ENCODE data around the gene ASAP2.

The ASAP2 gene

DNA sequence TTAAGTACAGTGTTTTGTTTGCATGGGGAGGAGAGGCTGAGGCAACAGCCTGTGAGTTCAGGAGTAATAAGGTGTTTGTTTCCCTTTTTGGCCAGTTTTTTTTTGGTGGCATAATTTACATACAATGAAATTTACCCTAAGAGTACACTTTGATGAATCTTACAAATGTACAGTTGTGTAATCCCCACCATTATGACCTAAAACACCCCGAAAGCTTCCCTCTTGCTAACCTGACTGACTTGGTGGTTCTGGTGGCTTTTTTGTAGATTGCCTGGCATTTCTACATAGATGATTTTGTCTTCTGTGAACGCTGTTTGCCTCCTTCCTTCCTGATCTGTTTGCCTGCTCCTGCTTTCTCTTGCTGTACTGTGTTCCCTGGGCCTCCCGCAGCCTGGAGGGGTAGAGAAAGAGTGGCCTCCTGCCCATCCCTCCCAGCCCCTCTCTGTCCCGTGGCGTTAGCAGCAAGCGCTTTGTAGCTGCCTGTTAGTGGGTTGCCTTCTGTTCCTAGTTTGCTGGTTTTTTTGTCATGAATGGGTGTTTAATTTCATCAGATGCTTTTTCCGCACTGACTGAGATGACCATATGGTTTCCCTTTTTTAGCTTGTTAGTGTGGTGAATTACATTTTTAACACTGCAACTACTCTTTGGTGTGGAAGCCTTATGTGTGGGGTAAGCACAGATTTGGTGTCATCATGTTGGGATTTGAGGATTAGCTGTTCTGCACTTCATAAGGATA is 32.1 kb downstream of the ASAP2 start:
- Histone ChIP-seq H4K20me1 (ENCODE audit: insufficient read depth, low read length) (peaks cover 27% of the 10 kb centered on the region), H3K27ac (ENCODE audit: low read length) (no peak overlapping the region), H3K79me2 (ENCODE audit: insufficient read depth, low read length) (peaks cover 12% of the 10 kb centered on the region)

DNA sequence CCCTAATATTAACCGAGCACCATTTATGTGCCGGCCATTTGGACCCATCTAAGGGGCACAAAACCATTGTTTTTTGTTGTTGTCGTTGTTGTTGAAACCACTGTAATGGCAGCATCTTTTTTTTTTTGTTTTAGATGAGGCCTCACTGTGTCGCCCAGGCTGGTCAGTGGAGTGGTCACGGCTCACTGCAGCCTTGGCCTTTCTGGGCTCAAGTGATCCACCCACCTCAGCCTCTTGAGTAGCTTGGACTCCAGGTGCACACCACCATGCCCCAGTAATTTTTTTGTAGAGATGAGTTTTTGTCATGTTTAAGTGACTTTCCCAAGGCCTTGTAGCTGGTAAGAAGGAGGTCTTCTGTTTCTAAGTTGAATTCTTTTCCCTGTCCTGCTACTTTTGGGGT is 33.0 kb downstream of the ASAP2 start:
- Histone ChIP-seq H3K4me3 (ENCODE audit: low read depth in 1 of 2, low read length in 2 of 2) (no peak overlapping the region), H4K20me1 (ENCODE audit: insufficient read depth, low read length) (peaks cover 20% of the 10 kb centered on the region), H3K27ac (ENCODE audit: low read length) (no peak overlapping the region), H3K36me3 (ENCODE audit: insufficient read depth, low read length) (no peaks in the 10 kb centered on the region), H3K4me2 (ENCODE audit: insufficient read depth, low read length) (no peak overlapping the region), H3K4me1 (ENCODE audit: insufficient read depth, low read length) (no peaks in the 10 kb centered on the region), H2AFZ (ENCODE audit: low read depth, low read length) (no peak overlapping the region), H3K9me3 (ENCODE audit: insufficient read depth, low read length, severe bottlenecking) (no peaks in the 10 kb centered on the region), H3K27me3 (ENCODE audit: insufficient read depth, low read length, poor library complexity) (no peaks in the 10 kb centered on the region), H3K79me2 (ENCODE audit: insufficient read depth, low read length) (peaks cover 12% of the 10 kb centered on the region), H3K9ac (ENCODE audit: low read depth, low read length) (no peak overlapping the region)
- DNase-seq (no peak), ATAC-seq (ENCODE audit: insufficient read depth, low read depth) (no peak)
- TF ChIP-seq EZH2 (IDR thresholded peaks at IDR 0.05; ENCODE audit: borderline replicate concordance, low read depth, low read length, severe bottlenecking): no peak
- TF ChIP-seq, protein P1, sequence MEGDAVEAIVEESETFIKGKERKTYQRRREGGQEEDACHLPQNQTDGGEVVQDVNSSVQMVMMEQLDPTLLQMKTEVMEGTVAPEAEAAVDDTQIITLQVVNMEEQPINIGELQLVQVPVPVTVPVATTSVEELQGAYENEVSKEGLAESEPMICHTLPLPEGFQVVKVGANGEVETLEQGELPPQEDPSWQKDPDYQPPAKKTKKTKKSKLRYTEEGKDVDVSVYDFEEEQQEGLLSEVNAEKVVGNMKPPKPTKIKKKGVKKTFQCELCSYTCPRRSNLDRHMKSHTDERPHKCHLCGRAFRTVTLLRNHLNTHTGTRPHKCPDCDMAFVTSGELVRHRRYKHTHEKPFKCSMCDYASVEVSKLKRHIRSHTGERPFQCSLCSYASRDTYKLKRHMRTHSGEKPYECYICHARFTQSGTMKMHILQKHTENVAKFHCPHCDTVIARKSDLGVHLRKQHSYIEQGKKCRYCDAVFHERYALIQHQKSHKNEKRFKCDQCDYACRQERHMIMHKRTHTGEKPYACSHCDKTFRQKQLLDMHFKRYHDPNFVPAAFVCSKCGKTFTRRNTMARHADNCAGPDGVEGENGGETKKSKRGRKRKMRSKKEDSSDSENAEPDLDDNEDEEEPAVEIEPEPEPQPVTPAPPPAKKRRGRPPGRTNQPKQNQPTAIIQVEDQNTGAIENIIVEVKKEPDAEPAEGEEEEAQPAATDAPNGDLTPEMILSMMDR (IDR thresholded peaks at IDR 0.05; ENCODE audit: borderline replicate concordance, extremely low read depth, low read length, poor library complexity, severe bottlenecking): no peak

More for the DNA sequence above, 32.1 kb downstream of the ASAP2 start:
- H3K27me3 ChIP-seq (ENCODE audit: insufficient read depth, low read length, poor library complexity): no peaks in the 10 kb centered on the region
- H3K4me1 ChIP-seq (ENCODE audit: insufficient read depth, low read length): no peaks in the 10 kb centered on the region
- H3K4me2 ChIP-seq (ENCODE audit: insufficient read depth, low read length): no peak overlapping the region
- H3K36me3 ChIP-seq (ENCODE audit: insufficient read depth, low read length): no peaks in the 10 kb centered on the region
- H3K9me3 ChIP-seq (ENCODE audit: insufficient read depth, low read length, severe bottlenecking): no peaks in the 10 kb centered on the region
- TF ChIP-seq EZH2 (IDR thresholded peaks at IDR 0.05; ENCODE audit: borderline replicate concordance, low read depth, low read length, severe bottlenecking): no peak
- TF ChIP-seq, protein P1 (IDR thresholded peaks at IDR 0.05; ENCODE audit: borderline replicate concordance, extremely low read depth, low read length, poor library complexity, severe bottlenecking): no peak
- no peak overlapping the region for H2AFZ ChIP-seq (ENCODE audit: low read depth, low read length)
- DNase-seq (no peak), ATAC-seq (ENCODE audit: insufficient read depth, low read depth) (no peak)
- no peak overlapping the region for H3K4me3 ChIP-seq (ENCODE audit: low read depth in 1 of 2, low read length in 2 of 2)
- no peak overlapping the region for H3K9ac ChIP-seq (ENCODE audit: low read depth, low read length)

DNA sequence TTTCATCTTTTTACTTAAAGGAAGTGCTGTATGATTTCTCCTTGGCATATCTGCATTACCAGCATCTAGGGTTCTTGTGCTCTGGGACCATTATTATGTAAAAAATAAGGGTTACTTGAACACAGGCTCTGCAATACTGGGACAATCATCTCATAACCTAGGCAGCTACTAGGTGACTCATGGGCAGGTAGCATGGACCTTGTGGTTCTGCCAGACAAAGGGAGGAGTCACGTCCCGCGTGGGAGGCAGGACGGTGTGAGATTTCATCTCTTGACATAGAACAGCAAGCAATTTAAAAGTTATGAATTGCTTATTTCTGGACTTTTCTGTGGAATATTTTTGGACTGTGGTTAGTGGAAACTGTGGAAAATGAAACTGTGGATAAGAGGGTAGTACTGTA is 34.1 kb downstream of the ASAP2 start:
- TF ChIP-seq, protein P1 (IDR thresholded peaks at IDR 0.05; ENCODE audit: borderline replicate concordance, extremely low read depth, low read length, poor library complexity, severe bottlenecking): no peak
- TF ChIP-seq EZH2 (IDR thresholded peaks at IDR 0.05; ENCODE audit: borderline replicate concordance, low read depth, low read length, severe bottlenecking): no peak
- H4K20me1 ChIP-seq (ENCODE audit: insufficient read depth, low read length): peaks cover 13% of the 10 kb centered on the region

More for the DNA sequence above, 34.1 kb downstream of the ASAP2 start:
- Histone ChIP-seq H3K27ac (ENCODE audit: low read length) (no peak overlapping the region), H3K27me3 (ENCODE audit: insufficient read depth, low read length, poor library complexity) (no peaks in the 10 kb centered on the region), H3K9me3 (ENCODE audit: insufficient read depth, low read length, severe bottlenecking) (no peaks in the 10 kb centered on the region), H3K9ac (ENCODE audit: low read depth, low read length) (no peak overlapping the region), H3K4me1 (ENCODE audit: insufficient read depth, low read length) (no peaks in the 10 kb centered on the region), H3K36me3 (ENCODE audit: insufficient read depth, low read length) (no peaks in the 10 kb centered on the region), H3K4me3 (ENCODE audit: low read depth in 1 of 2, low read length in 2 of 2) (no peak overlapping the region), H3K79me2 (ENCODE audit: insufficient read depth, low read length) (peaks cover 17% of the 10 kb centered on the region), H3K4me2 (ENCODE audit: insufficient read depth, low read length) (no peak overlapping the region), H2AFZ (ENCODE audit: low read depth, low read length) (no peak overlapping the region)
- DNase-seq (no peak), ATAC-seq (ENCODE audit: insufficient read depth, low read depth) (no peak)
